ENCODE measurements around the gene ERCC6.

Gene ERCC6

DNA sequence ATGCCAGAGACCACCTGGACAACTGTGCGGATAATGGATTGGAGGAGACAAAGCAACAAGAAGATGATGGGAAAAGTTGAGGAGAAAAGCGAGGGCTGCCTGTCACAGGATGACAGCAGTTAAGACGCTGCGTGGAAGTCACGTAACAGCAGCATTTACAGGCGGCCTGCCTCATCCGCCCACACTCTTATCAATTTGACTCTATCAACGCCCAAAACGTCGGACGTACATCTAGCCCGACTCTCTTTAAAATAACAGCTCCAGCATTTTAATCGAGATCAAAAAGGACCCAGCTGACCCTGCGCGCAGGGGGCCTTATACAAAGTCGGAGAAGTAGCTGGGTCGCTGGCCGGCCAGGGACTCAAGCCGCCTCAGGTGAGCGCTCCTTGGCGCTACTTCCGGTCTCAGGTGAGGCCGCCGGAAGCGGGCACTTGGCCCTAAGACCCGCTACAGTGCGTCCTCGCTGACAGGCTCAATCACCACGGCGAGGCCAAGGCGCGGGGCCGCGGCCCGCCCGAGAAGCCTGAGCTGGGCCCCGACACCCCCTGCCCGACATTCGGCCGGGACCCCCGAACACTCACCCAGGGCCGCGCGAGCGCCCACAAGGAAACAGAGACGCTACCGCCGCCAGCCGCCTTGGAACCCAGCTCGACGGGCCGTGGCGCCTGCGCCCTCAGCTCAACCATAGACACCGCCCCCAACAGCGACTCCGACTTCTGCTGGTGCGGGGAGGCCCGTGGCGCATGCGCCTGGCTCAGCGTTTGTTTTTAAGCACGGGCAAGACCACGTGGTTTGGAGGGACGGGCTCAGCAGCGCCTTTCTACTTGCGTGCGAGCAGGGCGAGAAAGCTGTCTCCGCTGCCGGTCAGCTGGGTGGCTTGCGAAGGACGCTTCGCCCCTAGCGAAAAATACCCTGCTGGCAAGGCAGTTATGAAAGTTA lies at the start of gene ERCC6:
TSS of gene ERCC6 (minus strand) at position 741 of the 939 bp plus-strand sequence.
- peak; percentile 70 to 92 for DNase-seq

GRCh38 chr10:49587981-49588380 lies 49.1 kb upstream of the ERCC6 start:
- DNase-seq, result no peak

- no peak for DNase-seq
These were observed 46.5 kb upstream of the ERCC6 start for GRCh38 chr10:49585387-49585786.

- no peak for DNase-seq
These were observed 40.7 kb upstream of the ERCC6 start for GRCh38 chr10:49579621-49580020.

DNA sequence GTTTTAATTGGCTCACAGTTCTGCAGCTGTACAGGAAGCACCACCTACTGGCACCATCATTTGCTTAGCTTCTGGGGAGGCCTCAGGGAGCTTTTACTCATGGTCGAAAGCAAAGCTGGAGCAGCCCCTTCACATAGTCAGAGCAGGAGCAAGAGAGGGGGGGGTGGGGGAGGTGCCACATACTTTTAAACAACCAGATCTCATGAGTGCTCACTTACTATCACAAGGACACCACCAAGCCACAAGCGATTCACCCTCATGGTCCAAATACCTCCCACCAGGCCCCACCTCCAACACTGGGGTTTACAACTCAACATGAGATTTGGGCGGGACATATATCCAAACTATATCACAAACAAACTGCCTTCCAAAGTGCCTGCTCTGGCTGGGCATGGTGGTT lies 39.5 kb upstream of the ERCC6 start:
- DNase-seq, result no peak

DNA sequence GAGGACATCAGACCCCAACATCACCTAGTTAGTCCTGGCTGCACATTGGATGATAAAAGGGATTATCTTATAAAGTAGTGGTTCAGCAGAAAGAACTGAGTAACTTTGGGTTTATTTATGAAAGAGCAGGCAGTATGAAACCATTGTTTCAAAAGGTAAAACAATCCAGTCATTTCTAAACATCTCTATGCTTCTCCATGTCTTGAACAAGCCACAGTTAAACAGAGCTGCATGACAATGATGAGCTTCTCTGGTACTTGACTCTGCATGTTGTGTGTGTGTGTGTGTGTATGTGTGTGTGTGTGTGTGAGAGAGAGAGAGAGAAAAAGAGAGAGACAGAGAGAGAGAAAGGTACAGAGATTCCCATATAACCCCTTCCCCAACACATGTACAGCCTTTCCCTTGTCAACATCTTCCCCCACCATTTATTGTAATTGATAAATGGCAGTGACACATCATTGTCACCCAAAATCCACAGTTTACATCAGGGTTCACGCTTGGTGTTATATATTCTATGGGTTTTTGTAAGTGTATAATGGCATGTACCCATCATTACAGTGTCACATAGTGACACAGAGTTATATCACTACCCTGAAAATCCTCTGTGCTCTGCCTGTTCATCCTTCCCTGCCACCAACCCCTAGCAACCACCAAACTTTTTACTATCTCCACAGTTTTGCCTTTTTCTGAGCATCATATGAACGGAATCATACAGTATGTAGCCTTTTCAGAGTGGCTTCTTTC lies 38.4 kb upstream of the ERCC6 start:
- no peak for DNase-seq

- DNase-seq, result no peak
These were observed 36.7 kb upstream of the ERCC6 start for GRCh38 chr10:49575489-49576072.

DNA sequence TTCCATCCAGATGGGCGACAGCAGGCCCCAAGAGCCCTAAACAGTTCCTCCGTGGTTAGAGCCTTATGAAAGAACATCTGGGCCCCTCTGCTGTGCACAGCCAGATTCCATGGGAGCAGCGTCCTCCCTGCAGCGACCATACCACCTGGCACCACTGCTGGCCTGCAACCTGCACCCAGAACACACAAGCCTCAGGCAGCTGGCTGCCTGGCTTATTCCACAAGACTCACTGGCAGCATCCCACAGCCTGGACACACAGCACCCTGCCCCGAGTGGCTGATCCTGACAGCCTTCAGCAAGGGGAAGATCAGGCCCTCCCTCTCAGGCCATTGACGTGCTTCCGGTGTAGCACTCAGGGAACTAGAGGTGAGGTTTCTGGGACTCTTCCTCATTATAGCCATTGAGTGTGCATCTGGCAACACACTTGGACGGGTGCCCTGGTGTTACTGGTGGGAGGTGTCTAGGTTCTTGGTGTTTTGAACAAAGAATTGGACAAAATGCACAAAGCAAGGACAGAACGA lies 33.7 kb upstream of the ERCC6 start:
- peak; percentile 2 to 5 for DNase-seq

DNA sequence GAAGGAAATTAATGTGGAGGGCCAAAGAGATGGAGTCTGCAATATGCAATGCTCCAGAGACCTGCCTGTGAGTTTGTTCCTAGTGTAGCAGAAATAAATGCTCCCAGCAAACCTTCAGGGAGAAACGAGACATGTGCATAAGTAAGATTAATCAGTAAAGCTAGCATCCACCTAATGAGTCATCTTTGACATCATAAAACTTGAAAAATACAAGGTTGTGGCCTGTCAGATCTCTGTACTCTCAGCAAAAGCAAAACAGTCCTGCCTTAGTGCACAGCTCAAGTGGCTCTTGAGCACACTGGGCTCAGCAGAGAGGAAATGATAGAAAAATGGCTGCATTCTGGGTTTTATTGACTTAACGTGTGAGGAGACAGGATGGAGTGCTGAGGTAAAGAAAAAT lies 32.5 kb upstream of the ERCC6 start:
- no peak for DNase-seq

- DNase-seq, result no peak
These were observed 30.2 kb upstream of the ERCC6 start for GRCh38 chr10:49569031-49569631.

DNA sequence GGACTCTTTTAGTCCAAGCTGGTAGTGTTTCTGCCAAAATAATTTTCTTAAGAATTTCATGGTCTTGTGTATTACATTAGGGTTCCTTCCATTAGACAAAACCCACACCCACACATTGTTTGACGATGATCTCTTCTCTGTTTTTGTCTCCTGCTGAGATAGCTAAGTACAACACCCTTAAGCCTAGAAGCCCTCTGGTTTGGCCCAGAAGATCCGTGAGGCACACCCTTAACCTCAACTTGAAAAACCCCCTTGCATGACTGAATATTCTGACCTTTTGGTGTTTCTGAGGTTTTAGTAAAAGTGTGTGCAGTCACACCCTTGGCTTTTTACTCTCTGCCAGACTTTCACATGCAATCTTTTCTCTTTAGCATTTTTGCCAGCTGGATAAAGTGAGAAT lies 29.3 kb upstream of the ERCC6 start:
- DNase-seq, result no peak

- no peak for DNase-seq
These were observed 28.9 kb upstream of the ERCC6 start for GRCh38 chr10:49567810-49568209.

DNA sequence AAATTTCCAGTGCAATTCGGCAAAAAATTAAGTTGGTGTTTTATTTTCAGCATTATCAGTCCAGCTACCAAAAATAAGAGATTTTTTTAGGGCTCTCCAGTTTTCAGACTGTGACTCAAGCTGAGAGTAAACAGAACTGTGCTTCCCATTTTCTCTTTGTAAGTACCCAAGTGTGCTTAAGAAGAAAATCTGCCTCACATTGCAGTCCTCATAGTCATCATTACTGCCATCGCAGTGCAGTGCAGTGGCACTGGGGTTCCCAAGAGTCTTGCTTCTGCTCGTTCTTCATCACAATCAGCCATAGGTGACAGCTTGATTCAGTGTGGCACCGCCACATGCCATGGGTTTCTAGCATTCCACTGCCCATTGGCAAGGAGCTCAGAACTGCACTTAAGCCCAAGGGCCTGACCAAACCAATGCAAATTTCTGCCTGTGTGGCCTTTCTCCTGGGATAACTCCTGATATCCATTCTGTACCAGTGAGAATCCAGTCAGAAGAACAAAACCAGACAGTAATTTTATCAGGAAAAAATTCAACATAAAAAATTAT lies 25.6 kb upstream of the ERCC6 start:
- no peak for DNase-seq

DNA sequence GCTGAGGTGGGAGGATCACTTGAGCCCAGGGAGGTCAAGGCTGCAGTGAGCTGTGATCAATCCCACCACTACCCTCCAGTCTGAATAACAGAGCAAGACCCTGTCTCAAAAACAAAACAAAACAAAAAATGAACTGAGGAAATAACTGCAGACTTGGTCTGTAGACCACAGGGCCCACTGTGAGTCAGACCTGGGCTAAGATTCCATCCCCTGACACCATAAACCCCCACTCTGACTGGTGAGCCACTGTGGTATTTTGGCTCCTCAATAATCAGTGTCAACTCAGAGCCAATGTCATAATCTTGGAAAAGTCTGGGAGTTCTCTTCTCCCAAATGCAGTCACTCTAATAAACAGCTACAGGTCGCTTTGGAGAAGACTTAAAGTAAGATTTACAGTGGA lies 24.0 kb upstream of the ERCC6 start:
- no peak for DNase-seq

DNA sequence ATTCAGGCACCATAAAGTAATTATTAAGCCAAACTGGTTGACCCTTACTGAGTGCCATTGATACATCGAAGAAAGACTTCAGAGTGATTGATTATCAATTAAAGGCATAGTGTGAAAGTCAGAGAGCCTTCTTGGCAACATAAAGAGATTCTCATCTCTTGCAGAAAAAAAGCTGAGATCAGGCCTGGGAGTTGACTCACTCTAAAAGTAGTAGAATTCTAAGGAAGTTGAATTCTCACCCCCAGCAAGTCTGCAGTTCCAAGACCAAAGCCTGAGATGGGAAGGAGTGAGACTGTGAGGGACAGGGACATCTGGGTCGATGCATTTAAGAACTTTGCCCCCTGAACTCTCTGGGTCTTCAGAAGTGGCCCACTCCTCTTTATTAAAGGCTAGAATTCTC lies 21.6 kb upstream of the ERCC6 start:
- no peak for DNase-seq

DNA sequence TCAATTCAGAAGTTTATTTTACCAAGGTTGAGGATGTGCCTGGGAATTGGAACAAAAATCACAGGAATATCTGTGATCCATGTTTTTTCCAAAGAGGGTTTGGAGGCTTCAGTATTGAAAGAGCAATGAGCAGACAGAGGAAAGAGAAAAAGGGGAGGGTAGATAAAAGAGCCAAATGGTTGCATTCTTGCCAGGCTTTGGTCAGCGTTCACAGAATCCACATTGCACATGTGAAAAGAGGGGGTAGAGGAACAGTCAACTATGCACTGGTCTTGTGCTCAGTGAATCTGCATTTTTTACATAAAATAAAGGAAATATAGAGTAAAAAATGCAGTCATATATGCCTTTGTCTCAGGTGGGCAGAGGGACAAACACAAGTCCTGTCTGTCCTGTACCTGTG lies 20.6 kb upstream of the ERCC6 start:
- DNase-seq, result no peak

GRCh38 chr10:49558190-49558589 lies 19.3 kb upstream of the ERCC6 start:
- DNase-seq, result no peak

DNA sequence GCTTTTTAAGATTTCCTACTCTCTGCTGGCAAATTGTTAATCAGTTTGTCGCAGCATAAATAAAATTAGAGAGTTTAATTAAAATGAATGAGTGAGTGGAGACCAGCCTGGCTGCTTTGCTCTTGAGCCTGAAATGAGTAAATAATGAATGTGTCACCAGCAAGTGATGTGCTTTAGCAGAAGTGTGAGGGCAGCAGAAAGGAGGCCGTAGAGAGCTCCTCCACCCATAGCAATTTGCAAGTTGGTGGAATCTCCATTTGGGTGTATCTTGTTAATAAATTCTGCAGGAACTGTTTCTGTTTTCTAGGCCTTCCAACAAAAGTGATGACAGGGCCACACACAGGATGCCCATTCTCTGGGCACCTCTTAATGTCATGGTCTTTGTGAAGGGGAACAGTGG lies 18.8 kb upstream of the ERCC6 start:
- no peak for DNase-seq

DNA sequence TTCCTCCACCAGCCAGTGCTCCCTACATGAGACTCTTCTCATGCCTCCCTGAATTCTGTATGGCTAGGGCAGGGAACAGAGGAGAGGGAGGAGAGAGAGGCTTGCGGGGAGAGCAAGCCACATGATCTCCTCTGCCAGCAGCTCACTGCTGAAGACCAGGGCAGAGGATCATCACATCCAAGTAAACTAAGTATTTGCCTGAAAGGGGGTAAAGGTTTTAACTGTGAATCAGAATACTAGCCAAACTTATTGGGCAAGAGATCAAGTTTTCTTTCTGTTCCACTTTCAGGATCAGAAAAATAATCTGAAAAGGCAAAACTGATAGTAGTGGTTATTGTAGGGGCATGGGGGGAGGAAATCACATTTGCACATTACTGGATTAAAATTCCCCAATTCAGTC lies 17.8 kb upstream of the ERCC6 start:
- DNase-seq, result no peak

DNA sequence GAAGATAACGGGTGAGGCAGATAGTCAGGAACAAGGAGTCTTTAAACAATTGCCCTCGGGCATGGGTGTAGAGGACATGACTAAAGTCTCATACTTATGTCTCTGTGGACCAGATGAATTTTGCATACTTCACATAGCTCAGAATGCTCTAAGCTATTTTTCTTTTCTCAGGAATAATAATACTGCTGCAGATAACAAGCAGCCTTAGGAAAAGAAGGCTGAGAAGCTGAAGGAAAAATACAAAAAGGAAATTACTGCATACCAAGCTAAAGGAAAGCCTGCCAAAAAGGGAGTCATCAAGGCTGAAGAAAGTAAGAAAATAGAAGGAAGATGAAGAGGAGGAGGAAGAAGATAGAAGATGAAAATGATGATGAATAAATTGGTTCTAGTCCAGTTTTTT lies 13.4 kb upstream of the ERCC6 start:
- DNase-seq, result no peak

DNA sequence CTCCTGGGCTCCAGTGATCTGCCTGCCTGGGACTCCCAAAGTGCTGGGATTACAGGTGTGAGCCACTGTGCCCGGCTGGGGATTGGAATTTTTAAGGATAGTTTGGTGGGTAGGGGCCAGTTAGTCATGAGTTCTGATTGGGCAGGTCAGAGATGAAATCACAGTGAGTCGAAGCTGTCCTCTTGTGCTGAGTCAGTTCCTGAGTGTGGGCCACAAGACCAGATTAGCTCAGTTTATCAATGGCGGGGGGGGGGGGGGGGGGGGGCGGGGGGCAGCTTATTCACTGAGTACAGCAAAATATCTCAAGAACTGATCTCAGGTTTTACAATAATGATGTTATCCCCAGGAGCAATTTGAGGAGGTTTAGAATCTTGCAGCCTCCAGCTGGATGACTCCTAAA lies 11.6 kb upstream of the ERCC6 start:
- DNase-seq, result no peak

- no peak for DNase-seq
These were observed 10.9 kb upstream of the ERCC6 start for GRCh38 chr10:49549640-49550346.

Measured in SHP77 (cell line).